Hematopoietic multipotent progenitor cell treated with erythropoietin and hydrocortisone succinate and interleukin-3 and kit ligand, for 15 days (in vitro differentiated cells): Measurements from ENCODE around the gene STARD8.

Source experiments
- DNase-seq: peaks from one replicate; pipeline ENCODE4 v3.0.0-alpha.2; 2015; ENCODE audit warnings: low spot score

Gene STARD8

GRCh38 chrX:68753218-68753617, 105.8 kb downstream of the STARD8 start:
- DNase-seq: no peak

- no peak for DNase-seq
These were observed 106.9 kb downstream of the STARD8 start for GRCh38 chrX:68754406-68754805.

- DNase-seq: no peak
These were observed 108.2 kb downstream of the STARD8 start for GRCh38 chrX:68755616-68756125.

- no peak for DNase-seq
These were observed 109.9 kb downstream of the STARD8 start for GRCh38 chrX:68757331-68757730.

- no peak for DNase-seq
These were observed 110.3 kb downstream of the STARD8 start for GRCh38 chrX:68757731-68758130.

GRCh38 chrX:68758671-68759070, 111.2 kb downstream of the STARD8 start:
- no peak for DNase-seq

- DNase-seq: no peak
These were observed 113.6 kb downstream of the STARD8 start for GRCh38 chrX:68761086-68761485.

GRCh38 chrX:68762766-68763165, 115.3 kb downstream of the STARD8 start:
- no peak for DNase-seq

- no peak for DNase-seq
These were observed 116.0 kb downstream of the STARD8 start for GRCh38 chrX:68763481-68763880.
